Tibial artery (tissue), 4 donors: ENCODE results near the gene SNW1.
"Not testable (repeated sequence)": the region's sequence is repeated elsewhere in the genome, so short reads cannot be mapped to it uniquely, and the experiment has no call there.

Experiments
- DNase-seq, 2 donors: peaks; one replicate each; pipeline ENCODE4 v3.0.0-alpha.2; 2019
- H3K27ac ChIP-seq, 2 donors: fragments of 200-600 bp; sonication (generic) in 1 of 2; 1 replicate in 1 of 2; 2 replicates in 1 of 2; pipeline ENCODE4 v1.5.1; 2018 to 2019; ENCODE audit warnings: mild to moderate bottlenecking in 1 of 2
- H3K27me3 ChIP-seq, 2 donors: fragments of 200-600 bp; sonication (generic) in 1 of 2; one replicate each; pipeline versions ENCODE4 v1.5.1 to v1.6.0; 2016 to 2019
- H3K36me3 ChIP-seq, 3 donors: fragments of 200-600 bp; sonication (generic) in 2 of 3; one replicate each; pipeline ENCODE4 v1.5.1; 2016 to 2019; ENCODE audit warnings: mild to moderate bottlenecking in 2 of 3
- H3K4me1 ChIP-seq, 4 donors: fragments of 200-600 bp; sonication (generic) in 2 of 4; 1 replicate in 3 of 4; 2 replicates in 1 of 4; pipeline ENCODE4 v1.5.1; 2016 to 2019
- H3K4me3 ChIP-seq, 2 donors: fragments of 200-600 bp; sonication (generic) in 1 of 2; 1 replicate in 1 of 2; 2 replicates in 1 of 2; pipeline ENCODE4 v1.5.1; 2018 to 2019; ENCODE audit warnings: mild to moderate bottlenecking in 2 of 2
- H3K9me3 ChIP-seq, 3 donors: fragments of 200-600 bp; sonication (generic) in 1 of 3; one replicate each; pipeline ENCODE4 v1.5.1; 2016 to 2019
- CTCF ChIP-seq, 2 experiments: fragments of 200-600 bp in 1 of 2; fragments of 450-650 bp in 1 of 2; IDR thresholded peaks; one replicate each; pipeline ENCODE4 v1.5.1; 2017 to 2019; ENCODE audit warnings: antibody characterized with exemption in 2 of 2, mild to moderate bottlenecking in 1 of 2, moderate library complexity in 1 of 2
- intact Hi-C: fragments of 100-400 bp; cut with DNase I; formaldehyde crosslinking; loops from one replicate; pipeline ENCODE4 v1.15.0; 2023; ENCODE audit warnings: low total_unique reads

Gene SNW1

GRCh38 chr14:77790566-77791224 is 29.7 kb upstream of the SNW1 start:
- no peaks in the 10 kb centered on the region for H3K36me3 ChIP-seq
- peaks cover 0 to 2% of the 10 kb centered on the region in 2 donors for H3K27me3 ChIP-seq
- H3K4me1 ChIP-seq: no peaks in the 10 kb centered on the region
- DNase-seq: peak in 1 of 2 donors; percentile 39
- no peak overlapping the region for H3K27ac ChIP-seq
- no peak for TF ChIP-seq CTCF (IDR thresholded peaks at IDR 0.05)
- H3K9me3 ChIP-seq: no peaks in the 10 kb centered on the region
- H3K4me3 ChIP-seq: no peak overlapping the region
- intact Hi-C loops: no loop called here

- H3K4me1 ChIP-seq: no peaks in the 10 kb centered on the region
- no peak for TF ChIP-seq CTCF (IDR thresholded peaks at IDR 0.05)
- H3K27me3 ChIP-seq: no peaks in the 10 kb centered on the region
- no peak overlapping the region for H3K27ac ChIP-seq
- H3K4me3 ChIP-seq: no peak overlapping the region
- no peaks in the 10 kb centered on the region for H3K9me3 ChIP-seq
- intact Hi-C loops: no loop called here
- H3K36me3 ChIP-seq: no peaks in the 10 kb centered on the region
- DNase-seq: peak in 1 of 2 donors; percentile 3
Measured at GRCh38 chr14:77786148-77786547, 25.2 kb upstream of the SNW1 start.

- Histone ChIP-seq H3K4me3 (no peak overlapping the region), H3K27ac (no peak overlapping the region), H3K4me1 (no peaks in the 10 kb centered on the region), H3K36me3 (no peaks in the 10 kb centered on the region), H3K27me3 (no peaks in the 10 kb centered on the region), H3K9me3 (no peaks in the 10 kb centered on the region)
- intact Hi-C loops: no loop called here
- TF ChIP-seq CTCF (IDR thresholded peaks at IDR 0.05): no peak
- no peak for DNase-seq
Measured at GRCh38 chr14:77782202-77782601, 21.2 kb upstream of the SNW1 start.

- DNase-seq, H3K9me3 ChIP-seq, H3K4me1 ChIP-seq, intact Hi-C loops, H3K27me3 ChIP-seq, H3K36me3 ChIP-seq, H3K4me3 ChIP-seq, H3K27ac ChIP-seq: not testable (repeated sequence)
Measured at GRCh38 chr14:77773966-77774365, 13.0 kb upstream of the SNW1 start.

- H3K9me3 ChIP-seq, H3K4me3 ChIP-seq, DNase-seq, H3K27ac ChIP-seq, H3K4me1 ChIP-seq, H3K27me3 ChIP-seq, intact Hi-C loops, H3K36me3 ChIP-seq: not testable (repeated sequence)
Measured at GRCh38 chr14:77768442-77769069, 7.6 kb upstream of the SNW1 start.

GRCh38 chr14:77763978-77764377 is 3.0 kb upstream of the SNW1 start:
- H3K4me3 ChIP-seq: no peak overlapping the region
- intact Hi-C loops: loop anchor here (2.0 kb wide), 1 partner anchor 35 kb away; no protein-coding TSS in a partner anchor
- no peak for DNase-seq
- no peaks in the 10 kb centered on the region for H3K36me3 ChIP-seq
- peaks cover 0 to 20% (median 12%) of the 10 kb centered on the region in 4 donors for H3K4me1 ChIP-seq
- H3K27ac ChIP-seq: no peak overlapping the region
- no peaks in the 10 kb centered on the region for H3K27me3 ChIP-seq
- no peaks in the 10 kb centered on the region for H3K9me3 ChIP-seq
- TF ChIP-seq CTCF (IDR thresholded peaks at IDR 0.05): no peak
